HCT116 (cell line): Measurements from ENCODE around the gene RUNX2. TPM values are rescaled to one million over a fixed set of nuclear protein-coding genes. Genes with fewer than 3 reads are reported as not detected.

Experiments used
- ATAC-seq: fragments of 200-7000 bp; cut with Tn5 transposase; 2 replicates; pipeline ENCODE4 v1.9.1; 2020; ENCODE audit warnings: mild to moderate bottlenecking, moderate library complexity
- BruUV-seq: library from RNA; stranded (reverse); fragments of 400-500 nt; replicated peaks from 2 replicates; lab custom pipeline; 2021; lab: Mats Ljungman, UMichigan
- CTCF ChIA-PET: fragments of 300-600 bp; sonication (Branson Sonifier 250); formaldehyde crosslinking; loops from one replicate; lab custom pipeline; 2021; ENCODE audit warnings: antibody characterized with exemption; lab: Charles Lee
- POLR2A ChIA-PET: fragments of 300-600, 350-600 bp; sonication (Branson Sonifier 250); formaldehyde crosslinking; loops from one replicate; lab custom pipeline; 2021; ENCODE audit warnings: antibody characterized with exemption; lab: Charles Lee
- RAD21 ChIA-PET, 2 experiments: fragments of 300-600 bp; sonication (Branson Sonifier 250); formaldehyde crosslinking; loops; one replicate each; lab custom pipeline; 2023; ENCODE audit warnings: low total read pairs in 2 of 2; ENCODE audit not compliant: uncharacterized antibody in 2 of 2, unreplicated experiment in 2 of 2, low non-redundant PET in 1 of 2; lab: Charles Lee
- DNase-seq: peaks from one replicate; pipeline ENCODE4 v3.0.0-alpha.2; 2010; ENCODE audit warnings: low read depth, low spot score
- H2AFZ ChIP-seq: fragments of 200-600 bp; shearing (Covaris generic), sonication (generic); 2 replicates; pipeline ENCODE4 v1.6.1; 2017; ENCODE audit warnings: low read depth, mixed run types, mixed read lengths, antibody characterized with exemption, low read length; ENCODE audit not compliant: poor library complexity, severe bottlenecking
- H3K27ac ChIP-seq: 2 replicates; pipeline ENCODE4 v1.5.1; 2012; ENCODE audit warnings: low read depth, low read length
- H3K27me3 ChIP-seq: fragments of 200-600 bp; sonication (generic); 2 replicates; pipeline ENCODE4 v1.6.1; 2016; ENCODE audit warnings: mixed run types, low read length, mixed read lengths; ENCODE audit not compliant: insufficient read depth
- H3K36me3 ChIP-seq, 2 experiments: fragments of 200-500 bp in 1 of 2; fragments of 200-600 bp in 1 of 2; sonication (Bioruptor generic) in 1 of 2; sonication (generic) in 1 of 2; 2 replicates each; pipeline versions ENCODE4 v1.5.1 to v1.6.1; 2014 to 2016; ENCODE audit warnings: low read length in 2 of 2, inconsistent platforms in 1 of 2, mixed read lengths in 1 of 2, mixed run types in 1 of 2; ENCODE audit not compliant: insufficient read depth in 2 of 2, control insufficient read depth in 1 of 2
- H3K4me1 ChIP-seq, 2 experiments: fragments of 200-600 bp in 1 of 2; sonication (generic) in 1 of 2; 2 replicates each; pipeline versions ENCODE4 v1.5.1 to v1.6.1; 2012 to 2017; ENCODE audit warnings: low read length in 2 of 2, inconsistent platforms in 1 of 2, mild to moderate bottlenecking in 1 of 2, mixed read lengths in 1 of 2, mixed run types in 1 of 2, moderate library complexity in 1 of 2; ENCODE audit not compliant: insufficient read depth in 2 of 2, control insufficient read depth in 1 of 2
- H3K4me2 ChIP-seq: fragments of 200-600 bp; sonication (generic); 2 replicates; pipeline ENCODE4 v1.6.1; 2017; ENCODE audit warnings: mixed run types, low read length, mixed read lengths
- H3K4me3 ChIP-seq, 2 experiments: fragments of 200-600 bp in 1 of 2; sonication (generic) in 1 of 2; replicated peaks in 1 of 2; 2 replicates each; pipeline ENCODE4 v1.5.1; 2011 to 2016; ENCODE audit warnings: low read length in 2 of 2, control low read depth in 1 of 2, low read depth in 1 of 2, mild to moderate bottlenecking in 1 of 2, mixed read lengths in 1 of 2, mixed run types in 1 of 2
- H3K79me2 ChIP-seq: fragments of 200-600 bp; sonication (generic); 2 replicates; pipeline ENCODE4 v1.6.1; 2017; ENCODE audit warnings: mild to moderate bottlenecking, mixed run types, low read length, moderate library complexity, mixed read lengths; ENCODE audit not compliant: insufficient read depth
- H3K9ac ChIP-seq: fragments of 200-600 bp; sonication (generic); 2 replicates; pipeline ENCODE4 v1.6.1; 2016; ENCODE audit warnings: low read length, mixed read lengths
- H3K9me2 ChIP-seq: fragments of 200-600 bp; sonication (generic), shearing (Covaris generic); 2 replicates; pipeline ENCODE4 v1.6.1; 2017; ENCODE audit warnings: mixed run types, mild to moderate bottlenecking, moderate library complexity; ENCODE audit not compliant: insufficient read depth
- H3K9me3 ChIP-seq, 2 experiments: fragments of 200-500 bp in 1 of 2; fragments of 200-600 bp in 1 of 2; sonication (Bioruptor generic) in 1 of 2; sonication (generic) in 1 of 2; 2 replicates each; pipeline ENCODE4 v1.6.1; 2014 to 2017; ENCODE audit warnings: low read length in 2 of 2, mixed read lengths in 2 of 2, inconsistent platforms in 1 of 2, low read depth in 1 of 2, mild to moderate bottlenecking in 1 of 2, mixed run types in 1 of 2, moderate library complexity in 1 of 2; ENCODE audit not compliant: control insufficient read depth in 1 of 2, insufficient read depth in 1 of 2
- H4K20me1 ChIP-seq: fragments of 200-600 bp; sonication (generic), shearing (Covaris generic); 2 replicates; pipeline ENCODE4 v1.6.1; 2017; ENCODE audit warnings: mixed run types, mild to moderate bottlenecking, moderate library complexity; ENCODE audit not compliant: insufficient read depth
- ATF3 ChIP-seq: IDR thresholded peaks from 2 replicates; pipeline ENCODE4 v1.6.1; 2012
- EGR1 ChIP-seq: IDR thresholded peaks from 2 replicates; pipeline ENCODE4 v1.6.1; 2012; ENCODE audit warnings: low read depth
- ELF1 ChIP-seq: IDR thresholded peaks from 2 replicates; pipeline ENCODE4 v1.6.1; 2012; ENCODE audit warnings: low read depth, borderline replicate concordance
- MAX ChIP-seq: IDR thresholded peaks from 2 replicates; pipeline ENCODE4 v1.6.1; 2012
- RAD21 ChIP-seq: IDR thresholded peaks from 2 replicates; pipeline ENCODE4 v1.6.1; 2012; ENCODE audit warnings: low read depth, mild to moderate bottlenecking
- SIN3A ChIP-seq: IDR thresholded peaks from 2 replicates; pipeline ENCODE4 v1.6.1; 2012; ENCODE audit warnings: low read depth
- TCF7L2 ChIP-seq: IDR thresholded peaks from 2 replicates; pipeline ENCODE4 v1.7.0; 2011; ENCODE audit warnings: borderline replicate concordance, inconsistent platforms; ENCODE audit not compliant: insufficient read depth, insufficient read length; ENCODE audit errors: extremely low read depth
- ZBTB33 ChIP-seq: IDR thresholded peaks from 2 replicates; pipeline ENCODE4 v1.6.1; 2011; ENCODE audit warnings: mild to moderate bottlenecking, low read length, moderate library complexity; ENCODE audit not compliant: insufficient replicate concordance; ENCODE audit errors: extremely low read depth
- intact Hi-C: fragments of 100-400 bp; cut with micrococcal nuclease; formaldehyde crosslinking; loops from 2 replicates; pipeline ENCODE4 v1.10.0; 2022
- total RNA-seq: library from RNA; stranded (reverse); gene quantifications from one replicate; pipeline ENCODE4 v1.2.1, GENCODE V29; 2021; ENCODE audit not compliant: unreplicated experiment

The RUNX2 gene
- total RNA-seq, 1 experiment from 2014 or later: 1.1 TPM

- TF ChIP-seq EGR1 (no peak), SIN3A (no peak), RAD21 (no peak), TCF7L2 (no peak), ZBTB33 (no peak), ELF1 (no peak), ATF3 (no peak)
Measured at GRCh38 chr6:45631396-45631795, 303.3 kb downstream of the RUNX2 start (continued).

- no peaks in the 10 kb centered on the region for H3K9me3 ChIP-seq
- no peak for ATAC-seq
- H3K9me2 ChIP-seq: no peaks in the 10 kb centered on the region
- ChIA-PET POLR2A (no interaction called here), CTCF (no interaction called here)
- no peaks in the 10 kb centered on the region for H4K20me1 ChIP-seq
- H3K4me3 ChIP-seq: no peak overlapping the region
- no peak overlapping the region for H3K4me2 ChIP-seq
- no peaks in the 10 kb centered on the region for H3K36me3 ChIP-seq
- BruUV-seq: no TSS peak
- DNase-seq: no peak
- no peak for TF ChIP-seq ELF1
- TF ChIP-seq MAX: no peak
- no peak for TF ChIP-seq RAD21
- TF ChIP-seq, all 23 proteins: peak for 0
- H3K9ac ChIP-seq: no peak overlapping the region
- intact Hi-C loops: no loop called here
- RAD21 ChIA-PET: no interaction called here
- no peak overlapping the region for H2AFZ ChIP-seq
- H3K27me3 ChIP-seq: no peaks in the 10 kb centered on the region
- no peak overlapping the region for H3K27ac ChIP-seq
- no peaks in the 10 kb centered on the region for H3K4me1 ChIP-seq
- H3K79me2 ChIP-seq: no peaks in the 10 kb centered on the region
Measured at GRCh38 chr6:45633272-45633908, 305.3 kb downstream of the RUNX2 start.
